ENCODE measurements around the gene STARD9. TPM values are rescaled to one million over a fixed set of nuclear protein-coding genes. Genes with fewer than 3 reads are reported as not detected.

STARD9 gene
- total and polyA plus RNA-seq, 10 of the 15 experiments (the other 5 are each of a cell fraction or from before 2014, with no cell fraction given), result 0.58 to 11.5 (median 6.1) TPM

GRCh38 chr15:42672444-42672843, 97.0 kb downstream of the STARD9 start:
- Histone ChIP-seq H3K4me1 (ENCODE audit: control insufficient read depth, insufficient read depth, low read length) (no peaks in the 10 kb centered on the region), H4K20me1 (ENCODE audit: control insufficient read depth, insufficient read depth) (no peaks in the 10 kb centered on the region), H3K9me3 (replicated peaks; ENCODE audit: control insufficient read depth, insufficient read depth, low read length) (no peaks in the 10 kb centered on the region), H3K27ac (ENCODE audit: control insufficient read depth, insufficient read depth) (no peak overlapping the region), H2AFZ (ENCODE audit: control insufficient read depth, low read depth, low read length) (no peak overlapping the region), H3K79me2 (ENCODE audit: control insufficient read depth, insufficient read depth, low read length) (no peaks in the 10 kb centered on the region), H3K9ac (ENCODE audit: control insufficient read depth, insufficient read depth, low read length) (no peak overlapping the region), H3K4me3 (no peak overlapping the region), H3K27me3 (replicated peaks in 1 of 2; ENCODE audit: control insufficient read depth in 2 of 2, insufficient read depth in 2 of 2, low read length in 1 of 2) (no peaks in the 10 kb centered on the region), H3K4me2 (ENCODE audit: control insufficient read depth, insufficient read depth) (no peak overlapping the region), H3K36me3 (ENCODE audit: control insufficient read depth in 2 of 2, insufficient read depth in 2 of 2, low read length in 1 of 2) (no peaks in the 10 kb centered on the region; a peak in 1 of 4 replicates)
- 100% methylated on average over 5 of the region's 5 CpGs for WGBS (ENCODE audit: insufficient coverage, insufficient replicate concordance, low lambda C conversion rate, missing lambda C conversion rate)
- SMC1A ChIA-PET (ENCODE audit: uncharacterized antibody, unreplicated experiment), result no interaction called here
- intact Hi-C loops (cut with micrococcal nuclease; ENCODE audit: unreplicated experiment) (no loop called here), in situ Hi-C loops (cut with MboI) (no loop called here)
- no peak for TF ChIP-seq SP1 (IDR thresholded peaks at IDR 0.05; ENCODE audit: low read depth, low read length)
- no peak for TF ChIP-seq IRF3 (IDR thresholded peaks at IDR 0.05)
- TF ChIP-seq KLF5 (IDR thresholded peaks at IDR 0.05; ENCODE audit: partially characterized antibody), result no peak
- no peak for TF ChIP-seq BMI1 (IDR thresholded peaks at IDR 0.05; ENCODE audit: borderline replicate concordance)
- TF ChIP-seq TBL1XR1 (IDR thresholded peaks at IDR 0.05; ENCODE audit: low read depth, low read length), result no peak
- TF ChIP-seq YY1 (IDR thresholded peaks at IDR 0.05; ENCODE audit: low read depth, low read length), result no peak
- TF ChIP-seq RELA (IDR thresholded peaks at IDR 0.05; ENCODE audit: borderline replicate concordance, partially characterized antibody), result no peak
- TF ChIP-seq IRF4 (IDR thresholded peaks at IDR 0.05; ENCODE audit: low read depth, low read length), result no peak
- no peak for TF ChIP-seq POLR2AphosphoS5 (IDR thresholded peaks at IDR 0.05; ENCODE audit: low read length)
- no peak for TF ChIP-seq STAT1 (conservative IDR thresholded peaks at IDR 0.05)
- no peak for TF ChIP-seq HDGF (IDR thresholded peaks at IDR 0.05)
- no peak for TF ChIP-seq GATAD2B (conservative IDR thresholded peaks at IDR 0.05; ENCODE audit: low read depth)
- no peak for TF ChIP-seq EZH2 (IDR thresholded peaks at IDR 0.05; ENCODE audit: borderline replicate concordance, control insufficient read depth, low read depth, low read length)
- no peak for TF ChIP-seq ASH2L (IDR thresholded peaks at IDR 0.05; ENCODE audit: borderline replicate concordance, low read depth)
- no peak for TF ChIP-seq CHD2 (IDR thresholded peaks at IDR 0.05; ENCODE audit: borderline replicate concordance, low read depth, low read length)
- TF ChIP-seq RFX5 (IDR thresholded peaks at IDR 0.05; ENCODE audit: low read depth, low read length), result no peak
- TF ChIP-seq NBN (IDR thresholded peaks at IDR 0.05), result no peak
- no peak for TF ChIP-seq RUNX3 (IDR thresholded peaks at IDR 0.05; ENCODE audit: low read length)
- TF ChIP-seq, protein P1, sequence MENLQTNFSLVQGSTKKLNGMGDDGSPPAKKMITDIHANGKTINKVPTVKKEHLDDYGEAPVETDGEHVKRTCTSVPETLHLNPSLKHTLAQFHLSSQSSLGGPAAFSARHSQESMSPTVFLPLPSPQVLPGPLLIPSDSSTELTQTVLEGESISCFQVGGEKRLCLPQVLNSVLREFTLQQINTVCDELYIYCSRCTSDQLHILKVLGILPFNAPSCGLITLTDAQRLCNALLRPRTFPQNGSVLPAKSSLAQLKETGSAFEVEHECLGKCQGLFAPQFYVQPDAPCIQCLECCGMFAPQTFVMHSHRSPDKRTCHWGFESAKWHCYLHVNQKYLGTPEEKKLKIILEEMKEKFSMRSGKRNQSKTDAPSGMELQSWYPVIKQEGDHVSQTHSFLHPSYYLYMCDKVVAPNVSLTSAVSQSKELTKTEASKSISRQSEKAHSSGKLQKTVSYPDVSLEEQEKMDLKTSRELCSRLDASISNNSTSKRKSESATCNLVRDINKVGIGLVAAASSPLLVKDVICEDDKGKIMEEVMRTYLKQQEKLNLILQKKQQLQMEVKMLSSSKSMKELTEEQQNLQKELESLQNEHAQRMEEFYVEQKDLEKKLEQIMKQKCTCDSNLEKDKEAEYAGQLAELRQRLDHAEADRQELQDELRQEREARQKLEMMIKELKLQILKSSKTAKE (IDR thresholded peaks at IDR 0.05; ENCODE audit: low read depth, poor library complexity, severe bottlenecking), result no peak
- TF ChIP-seq MAX (IDR thresholded peaks at IDR 0.05; ENCODE audit: low read depth, low read length), result no peak
- RAD21 ChIA-PET (ENCODE audit: unreplicated experiment), result no interaction called here
- POLR2A ChIA-PET, result no interaction called here
- FAIRE-seq (no peak), DNase-seq (ENCODE audit: low read depth, low spot score) (no peak), ATAC-seq (no peak)
- no TSS peak for BruUV-seq (replicated peaks)
- CTCF ChIA-PET, result no interaction called here

Data from GM12878 (cell line).